Testis (tissue), 3 donors: ENCODE data around the gene EPS15. TPM values are rescaled to one million over a fixed set of nuclear protein-coding genes. Genes with fewer than 3 reads are reported as not detected.

ENCODE experiments used
- DNase-seq: peaks from one replicate; pipeline ENCODE4 v3.0.0-alpha.2; 2019
- H3K27ac ChIP-seq, 2 donors: fragments of 200-600 bp; sonication (generic); one replicate each; pipeline ENCODE4 v1.5.1; 2019
- H3K27me3 ChIP-seq: fragments of 200-600 bp; sonication (generic); one replicate; pipeline ENCODE4 v1.5.1; 2019
- H3K36me3 ChIP-seq: fragments of 200-600 bp; sonication (generic); one replicate; pipeline ENCODE4 v1.5.1; 2017; ENCODE audit warnings: low read depth; ENCODE audit errors: missing control alignments
- H3K4me1 ChIP-seq: fragments of 200-600 bp; sonication (generic); one replicate; pipeline ENCODE4 v1.5.1; 2019
- H3K4me3 ChIP-seq, 2 donors: fragments of 200-600 bp; sonication (generic); one replicate each; pipeline ENCODE4 v1.5.1; 2017 to 2019
- H3K9me3 ChIP-seq: fragments of 200-600 bp; sonication (generic); one replicate; pipeline ENCODE4 v1.5.1; 2017
- POLR2A ChIP-seq: fragments of 450-650 bp; IDR thresholded peaks from one replicate; pipeline ENCODE4 v1.6.1; 2017; ENCODE audit warnings: antibody characterized with exemption, mild to moderate bottlenecking, moderate library complexity
- WGBS, 2 donors: methylation state at CpG; one replicate each; pipeline ENCODE4 v1.1.5; 2018; 5-methylcytosine and 5-hydroxymethylcytosine counted together
- intact Hi-C: fragments of 100-400 bp; cut with DNase I; formaldehyde crosslinking; loops from one replicate; pipeline ENCODE4 v1.15.1; 2023; ENCODE audit warnings: low total_unique reads
- polyA plus RNA-seq: library from polyadenylated mRNA; stranded (reverse); fragments of 350-450 nt; fragmentation: Illumina TruSeq; extraction: RNeasy Lipid Tissue Mini Kit (QIAGEN cat#74804); gene quantifications from one replicate; pipeline ENCODE4 v1.2.3, GENCODE V29; 2014; ENCODE audit warnings: low read depth, low replicate concordance; ENCODE audit not compliant: insufficient read depth
- total RNA-seq, 2 donors: library from RNA; depleted of rRNA; stranded (reverse); fragments of >200 nt; gene quantifications; one replicate each; pipeline ENCODE4 v1.2.3, GENCODE V29; 2016
- TF ChIP-seq, protein P1 (sequence below), 3 experiments: fragments of 450-650 bp in 2 of 3; fragments of 200-600 bp in 1 of 3; sonication (generic) in 1 of 3; IDR thresholded peaks; one replicate each; pipeline ENCODE4 v1.5.1; 2016 to 2019; ENCODE audit warnings: antibody characterized with exemption in 3 of 3, mild to moderate bottlenecking in 2 of 3, moderate library complexity in 1 of 3

EPS15 gene
- total and polyA plus RNA-seq, 3 donors from 2014 or later, result 77.2 to 127 (median 108) TPM

DNA sequence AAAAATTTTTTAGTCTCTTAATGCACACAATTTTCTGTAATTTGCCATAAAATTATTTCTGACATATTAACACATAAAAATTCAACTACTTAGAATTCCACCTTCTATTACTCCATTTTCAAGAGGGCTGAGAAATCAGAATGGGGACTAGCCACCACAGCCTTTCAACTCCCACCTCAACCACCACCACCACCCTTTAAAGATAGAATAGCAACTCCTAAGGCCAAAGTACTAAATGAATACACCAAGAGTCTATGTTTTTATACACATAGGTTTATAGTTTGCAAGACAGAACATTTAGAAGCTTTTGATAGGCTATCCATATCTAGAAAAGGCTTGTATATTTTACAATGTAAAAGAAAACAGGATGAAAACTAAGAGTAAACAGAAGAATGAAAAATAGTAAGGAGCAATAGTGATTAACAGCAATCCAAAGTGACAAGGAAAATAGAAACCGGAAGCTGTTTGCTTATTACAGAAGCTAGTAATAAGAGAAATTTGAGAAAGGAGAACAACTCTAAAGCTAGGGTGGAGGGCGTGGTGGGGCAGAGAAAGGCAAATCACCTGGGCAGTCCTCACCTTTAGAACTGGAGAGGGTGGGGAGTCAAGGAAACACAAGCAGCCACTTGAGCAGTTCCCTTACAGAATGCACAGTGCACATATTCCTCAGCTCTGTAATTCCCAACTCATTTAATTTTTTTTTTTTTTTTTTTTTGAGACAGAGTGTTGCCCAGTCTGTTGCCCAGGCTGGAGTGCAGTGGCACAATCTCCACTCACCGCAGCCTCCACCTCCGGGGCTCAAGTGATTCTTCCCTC, 27.7 kb downstream of the EPS15 start:
- no peak overlapping the region for H3K27ac ChIP-seq
- no peaks in the 10 kb centered on the region for H3K27me3 ChIP-seq
- H3K4me3 ChIP-seq, result no peak overlapping the region
- H3K4me1 ChIP-seq, result peaks cover 21% of the 10 kb centered on the region
- WGBS, 2 donors, result 70 to 81% methylated on average over 2 to 4 of the region's 4 CpGs
- no peaks in the 10 kb centered on the region for H3K9me3 ChIP-seq
- TF ChIP-seq POLR2A, result no peak
- TF ChIP-seq, protein P1, sequence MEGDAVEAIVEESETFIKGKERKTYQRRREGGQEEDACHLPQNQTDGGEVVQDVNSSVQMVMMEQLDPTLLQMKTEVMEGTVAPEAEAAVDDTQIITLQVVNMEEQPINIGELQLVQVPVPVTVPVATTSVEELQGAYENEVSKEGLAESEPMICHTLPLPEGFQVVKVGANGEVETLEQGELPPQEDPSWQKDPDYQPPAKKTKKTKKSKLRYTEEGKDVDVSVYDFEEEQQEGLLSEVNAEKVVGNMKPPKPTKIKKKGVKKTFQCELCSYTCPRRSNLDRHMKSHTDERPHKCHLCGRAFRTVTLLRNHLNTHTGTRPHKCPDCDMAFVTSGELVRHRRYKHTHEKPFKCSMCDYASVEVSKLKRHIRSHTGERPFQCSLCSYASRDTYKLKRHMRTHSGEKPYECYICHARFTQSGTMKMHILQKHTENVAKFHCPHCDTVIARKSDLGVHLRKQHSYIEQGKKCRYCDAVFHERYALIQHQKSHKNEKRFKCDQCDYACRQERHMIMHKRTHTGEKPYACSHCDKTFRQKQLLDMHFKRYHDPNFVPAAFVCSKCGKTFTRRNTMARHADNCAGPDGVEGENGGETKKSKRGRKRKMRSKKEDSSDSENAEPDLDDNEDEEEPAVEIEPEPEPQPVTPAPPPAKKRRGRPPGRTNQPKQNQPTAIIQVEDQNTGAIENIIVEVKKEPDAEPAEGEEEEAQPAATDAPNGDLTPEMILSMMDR (IDR thresholded peaks at IDR 0.05), result no peak
- DNase-seq, result no peak
- intact Hi-C loops, result no loop called here
- H3K36me3 ChIP-seq, result no peaks in the 10 kb centered on the region

DNA sequence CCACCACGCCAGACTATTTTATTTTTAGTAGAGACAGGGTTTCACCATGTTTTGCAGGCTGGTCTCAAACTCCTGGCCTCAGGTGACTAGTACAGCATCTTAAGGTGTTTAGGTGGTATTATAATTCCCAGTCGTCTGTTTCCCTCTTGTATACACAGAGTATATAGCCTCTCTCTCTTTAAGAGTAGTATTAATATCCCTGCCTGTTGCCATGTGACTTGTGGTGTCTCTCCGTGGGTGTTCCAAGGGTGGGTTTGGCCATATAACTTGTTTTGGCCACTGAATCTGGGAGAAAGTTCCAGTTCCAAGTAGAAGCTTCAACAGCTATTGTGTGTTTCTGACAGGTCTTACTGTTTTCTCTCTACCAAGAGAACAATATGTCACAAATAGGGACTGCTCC, 29.6 kb downstream of the EPS15 start:
- Histone ChIP-seq H3K4me1 (peaks cover 15% of the 10 kb centered on the region), H3K9me3 (no peaks in the 10 kb centered on the region), H3K27ac (no peak overlapping the region), H3K27me3 (no peaks in the 10 kb centered on the region), H3K4me3 (no peak overlapping the region), H3K36me3 (no peaks in the 10 kb centered on the region)
- intact Hi-C loops, result no loop called here
- WGBS, 2 donors, result 76% methylated on average over 3 of the region's 3 CpGs
- no peak for DNase-seq
- TF ChIP-seq POLR2A, result no peak
- TF ChIP-seq, protein P1 (IDR thresholded peaks at IDR 0.05), result no peak

DNA sequence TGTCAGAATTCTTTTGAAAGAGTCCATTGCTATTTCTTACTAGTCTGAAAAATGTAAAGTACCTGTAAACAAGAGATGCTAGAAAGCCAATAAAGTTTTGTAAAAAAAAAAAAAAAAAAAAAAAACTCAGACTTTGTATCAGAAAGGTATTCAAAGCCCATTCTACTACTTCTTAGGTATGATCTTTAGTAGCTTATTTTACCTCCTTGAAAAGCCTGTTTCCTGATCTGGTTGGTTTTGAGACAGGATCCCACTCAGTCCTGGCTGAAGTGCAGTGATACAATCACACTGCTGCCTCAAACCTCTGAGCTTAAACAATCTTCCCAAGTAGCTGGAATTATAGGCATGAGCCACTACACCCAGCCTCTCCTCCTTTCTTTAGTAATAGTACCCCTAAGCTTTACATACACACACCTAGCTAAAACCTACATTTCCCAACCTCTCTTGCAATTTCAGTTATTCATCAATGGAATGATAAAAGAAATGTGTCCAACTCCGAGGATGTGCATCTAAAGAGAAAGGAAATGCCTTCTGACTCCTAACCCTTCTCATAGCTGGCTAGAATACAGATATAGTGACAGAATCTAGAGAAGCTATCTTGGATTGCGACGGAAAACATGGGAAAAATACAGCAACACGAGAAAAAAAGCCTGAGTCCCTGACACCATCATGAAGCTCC, 30.6 kb downstream of the EPS15 start:
- intact Hi-C loops, result no loop called here
- WGBS, 2 donors, result 56% methylated on average over 4 of the region's 4 CpGs

DNA sequence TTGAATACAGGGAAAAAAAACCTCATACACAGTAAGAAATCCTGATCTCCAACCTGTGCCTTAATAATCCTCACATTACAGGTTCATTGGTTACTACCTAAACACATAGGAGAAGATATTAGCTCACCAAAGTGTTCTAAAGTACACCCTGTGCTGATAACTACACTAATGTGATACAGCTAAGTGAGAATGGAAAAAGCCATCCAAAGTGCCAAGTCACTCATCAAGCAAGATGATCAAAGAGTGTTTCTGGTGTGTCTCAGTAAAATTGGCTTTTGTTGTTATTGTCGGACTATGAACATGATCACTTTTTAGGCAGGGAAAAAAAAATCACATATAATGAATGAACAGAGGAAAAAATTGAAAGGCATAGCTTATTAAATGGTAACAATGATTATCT, 31.4 kb downstream of the EPS15 start:
- 50 to 61% methylated on average over 1 of the region's 1 CpG for WGBS, 2 donors
- intact Hi-C loops, result no loop called here
- no peak for TF ChIP-seq POLR2A
- TF ChIP-seq, protein P1 (IDR thresholded peaks at IDR 0.05), result no peak
- Histone ChIP-seq H3K27me3 (no peaks in the 10 kb centered on the region), H3K27ac (no peak overlapping the region), H3K36me3 (no peaks in the 10 kb centered on the region), H3K4me1 (peaks cover 10% of the 10 kb centered on the region), H3K9me3 (no peaks in the 10 kb centered on the region), H3K4me3 (no peak overlapping the region)
- DNase-seq, result no peak

More for the DNA sequence above, 30.6 kb downstream of the EPS15 start:
- H3K9me3 ChIP-seq, result no peaks in the 10 kb centered on the region
- H3K4me1 ChIP-seq, result peaks cover 10% of the 10 kb centered on the region
- H3K27ac ChIP-seq, result no peak overlapping the region
- no peaks in the 10 kb centered on the region for H3K36me3 ChIP-seq
- no peak overlapping the region for H3K4me3 ChIP-seq
- no peaks in the 10 kb centered on the region for H3K27me3 ChIP-seq
- DNase-seq, result no peak
- no peak for TF ChIP-seq POLR2A
- TF ChIP-seq, protein P1 (IDR thresholded peaks at IDR 0.05), result no peak
